Endothelial cell of umbilical vein (primary cell): ENCODE data around the gene MICAL3.
A peak's percentile ranks its signal among the peaks of the same experiment; 100 is the strongest.

Source experiments
- EZH2 ChIP-seq: IDR thresholded peaks from 2 replicates; pipeline ENCODE4 v1.6.1; 2012; ENCODE audit warnings: borderline replicate concordance, low read depth, mild to moderate bottlenecking, moderate library complexity, low read length, inconsistent platforms; ENCODE audit not compliant: severe bottlenecking
- FOS ChIP-seq: IDR thresholded peaks from 2 replicates; pipeline ENCODE4 v1.6.1; 2011; ENCODE audit warnings: mild to moderate bottlenecking, low read length, moderate library complexity, borderline replicate concordance; ENCODE audit not compliant: insufficient read depth
- GATA2 ChIP-seq: IDR thresholded peaks from 2 replicates; pipeline ENCODE4 v1.7.0; 2011; ENCODE audit warnings: low read depth, mild to moderate bottlenecking, moderate library complexity, mixed read lengths, low read length; ENCODE audit not compliant: insufficient read length, insufficient read depth
- JUN ChIP-seq: IDR thresholded peaks from 2 replicates; pipeline ENCODE4 v1.6.1; 2011; ENCODE audit warnings: borderline replicate concordance, low read depth; ENCODE audit not compliant: insufficient read length, insufficient read depth
- MYC ChIP-seq: IDR thresholded peaks from one replicate; pipeline ENCODE4 v1.6.1; 2011; ENCODE audit warnings: mild to moderate bottlenecking, low read depth, low read length
- POLR2A ChIP-seq: IDR thresholded peaks from 2 replicates; pipeline ENCODE4 v1.6.1; 2012; ENCODE audit warnings: low read depth, mild to moderate bottlenecking, control low read depth, low read length
- POLR2AphosphoS5 ChIP-seq: IDR thresholded peaks from 2 replicates; pipeline ENCODE4 v1.6.1; 2012; ENCODE audit warnings: low read depth, mild to moderate bottlenecking, control low read depth, low read length, moderate library complexity; ENCODE audit not compliant: insufficient read depth
- TF ChIP-seq, protein P1 (sequence below), 2 donors: IDR thresholded peaks; 1 replicate in 1 of 2; 2 replicates in 1 of 2; pipeline ENCODE4 v1.5.1; 2011; ENCODE audit warnings: low read length in 2 of 2, mild to moderate bottlenecking in 2 of 2, moderate library complexity in 2 of 2, control low read depth in 1 of 2, inconsistent platforms in 1 of 2, low read depth in 1 of 2; ENCODE audit not compliant: insufficient read depth in 1 of 2; ENCODE audit errors: extremely low read depth in 1 of 2
- TF ChIP-seq, protein P2 (sequence below): IDR thresholded peaks from 2 replicates; pipeline ENCODE4 v1.6.1; 2011; ENCODE audit not compliant: insufficient read depth, insufficient read length

GRCh38 chr22:18070556-18071306, 46.4 kb upstream of the MICAL3 start:
- TF ChIP-seq, protein P1, sequence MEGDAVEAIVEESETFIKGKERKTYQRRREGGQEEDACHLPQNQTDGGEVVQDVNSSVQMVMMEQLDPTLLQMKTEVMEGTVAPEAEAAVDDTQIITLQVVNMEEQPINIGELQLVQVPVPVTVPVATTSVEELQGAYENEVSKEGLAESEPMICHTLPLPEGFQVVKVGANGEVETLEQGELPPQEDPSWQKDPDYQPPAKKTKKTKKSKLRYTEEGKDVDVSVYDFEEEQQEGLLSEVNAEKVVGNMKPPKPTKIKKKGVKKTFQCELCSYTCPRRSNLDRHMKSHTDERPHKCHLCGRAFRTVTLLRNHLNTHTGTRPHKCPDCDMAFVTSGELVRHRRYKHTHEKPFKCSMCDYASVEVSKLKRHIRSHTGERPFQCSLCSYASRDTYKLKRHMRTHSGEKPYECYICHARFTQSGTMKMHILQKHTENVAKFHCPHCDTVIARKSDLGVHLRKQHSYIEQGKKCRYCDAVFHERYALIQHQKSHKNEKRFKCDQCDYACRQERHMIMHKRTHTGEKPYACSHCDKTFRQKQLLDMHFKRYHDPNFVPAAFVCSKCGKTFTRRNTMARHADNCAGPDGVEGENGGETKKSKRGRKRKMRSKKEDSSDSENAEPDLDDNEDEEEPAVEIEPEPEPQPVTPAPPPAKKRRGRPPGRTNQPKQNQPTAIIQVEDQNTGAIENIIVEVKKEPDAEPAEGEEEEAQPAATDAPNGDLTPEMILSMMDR (IDR thresholded peaks at IDR 0.05; ENCODE audit: extremely low read depth in 1 of 2, insufficient read depth in 1 of 2, low read depth in 1 of 2, low read length in 2 of 2) = peak in 1 of 2 donors; percentile 22
- TF ChIP-seq POLR2A = no peak
- no peak for TF ChIP-seq EZH2
- no peak for TF ChIP-seq MYC
- TF ChIP-seq, protein P2, sequence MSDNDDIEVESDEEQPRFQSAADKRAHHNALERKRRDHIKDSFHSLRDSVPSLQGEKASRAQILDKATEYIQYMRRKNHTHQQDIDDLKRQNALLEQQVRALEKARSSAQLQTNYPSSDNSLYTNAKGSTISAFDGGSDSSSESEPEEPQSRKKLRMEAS = no peak
- no peak for TF ChIP-seq POLR2AphosphoS5
- no peak for TF ChIP-seq GATA2
- TF ChIP-seq FOS = no peak
- no peak for TF ChIP-seq JUN
